ENCODE data around the gene BICC1.
"Not testable (repeated sequence)": the region's sequence is repeated elsewhere in the genome, so short reads cannot be mapped to it uniquely, and the experiment has no call there.

BICC1 gene

DNA sequence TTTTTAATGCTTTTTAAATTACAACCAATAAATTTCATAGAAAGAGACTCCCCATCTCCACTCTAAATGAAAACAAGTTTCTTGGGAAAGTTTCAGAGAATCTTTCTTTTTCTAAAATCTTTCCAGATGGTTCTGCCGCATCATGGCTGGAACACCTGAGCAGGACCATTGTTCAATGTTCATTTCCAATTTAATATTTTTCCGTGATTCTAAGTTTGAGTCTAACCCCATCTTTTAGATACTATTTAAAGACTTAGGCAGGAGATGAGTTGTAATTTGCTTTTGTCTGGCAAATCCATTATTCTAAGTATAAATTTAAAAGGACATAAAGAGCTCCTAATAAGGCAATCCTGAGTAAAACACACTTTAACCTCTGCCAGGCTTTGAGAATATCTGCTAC is 325.2 kb downstream of the BICC1 start:
- DNase-seq, result no peak

DNA sequence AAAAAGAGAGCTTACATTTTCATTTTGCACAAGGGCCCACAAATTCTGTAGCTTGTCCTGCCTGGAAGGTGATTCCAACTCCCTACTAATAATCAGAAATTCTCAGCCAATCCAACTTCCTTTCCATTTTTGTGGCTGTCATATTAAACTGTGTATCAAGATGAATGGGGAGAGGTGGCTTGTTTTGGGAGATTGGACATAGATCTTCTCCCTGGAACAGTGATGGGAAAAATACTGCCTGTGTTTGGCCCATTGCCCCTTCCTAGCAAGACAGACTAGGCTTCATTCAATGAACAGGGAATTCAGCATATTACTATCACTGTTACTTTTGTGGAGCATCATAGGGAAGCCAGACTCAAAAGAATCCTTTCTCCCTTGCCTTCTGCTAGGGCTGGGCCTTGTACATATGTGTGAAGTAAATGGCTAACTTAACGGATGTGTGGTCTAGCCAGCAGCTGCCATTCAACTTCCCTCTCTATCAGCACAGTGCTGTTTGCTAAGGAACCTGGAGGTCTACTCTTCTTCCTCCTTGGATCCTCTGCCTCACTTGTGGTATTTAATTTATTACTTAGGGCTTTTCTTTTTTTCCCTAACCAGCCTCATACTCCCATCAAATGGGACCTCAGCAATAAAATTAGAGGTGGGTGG is 326.0 kb downstream of the BICC1 start:
- DNase-seq, result no peak

DNA sequence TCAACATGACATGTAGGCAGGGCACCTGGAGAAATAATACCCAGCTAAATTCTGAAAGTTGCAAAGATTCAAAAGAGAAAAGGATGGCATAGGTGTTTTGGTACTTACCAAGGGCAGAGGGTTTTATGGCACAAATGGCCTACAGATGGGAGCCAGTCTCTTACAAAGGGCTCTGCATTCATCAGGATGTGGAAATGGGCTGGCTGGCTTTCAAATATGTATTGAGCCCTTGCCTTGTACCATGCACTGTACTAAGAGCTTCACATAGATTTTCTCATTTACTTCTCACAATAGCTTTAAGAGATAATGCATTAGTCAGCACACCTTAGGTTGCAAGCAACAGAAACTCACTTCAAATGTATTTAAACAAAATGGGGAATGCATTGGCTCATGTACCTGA is 327.1 kb downstream of the BICC1 start:
- no peak for DNase-seq

- DNase-seq, result no peak
Measured at GRCh38 chr10:58840840-58841435, 328.3 kb downstream of the BICC1 start.

GRCh38 chr10:58842860-58843376 is 330.2 kb downstream of the BICC1 start:
- no peak for DNase-seq

GRCh38 chr10:58843760-58844159 is 331.1 kb downstream of the BICC1 start:
- no peak for DNase-seq

- no peak for DNase-seq
Measured at GRCh38 chr10:58844680-58845079, 332.0 kb downstream of the BICC1 start.

DNA sequence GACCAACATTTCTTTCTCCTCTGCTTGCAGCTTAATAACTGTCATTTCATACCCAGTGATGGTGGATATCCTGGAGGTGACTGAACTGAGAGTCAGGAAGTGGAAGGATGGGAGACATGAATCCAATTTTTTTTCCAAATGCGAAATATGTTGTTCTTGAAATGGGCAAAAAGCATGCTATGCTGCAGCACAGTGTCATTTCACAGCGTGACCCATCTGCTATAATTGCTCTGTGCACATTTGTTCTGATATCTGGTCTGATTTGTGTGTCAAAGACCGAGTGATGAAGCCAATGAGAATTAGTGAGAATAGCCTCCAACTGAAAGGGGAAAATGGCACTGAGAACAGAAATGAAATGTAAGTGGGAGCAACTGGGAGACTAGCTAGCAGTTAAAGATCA is 334.2 kb downstream of the BICC1 start:
- DNase-seq, result no peak

GRCh38 chr10:58851606-58852005 is 338.9 kb downstream of the BICC1 start:
- no peak for DNase-seq

GRCh38 chr10:58853668-58854067 is 341.0 kb downstream of the BICC1 start:
- DNase-seq, result no peak

DNA sequence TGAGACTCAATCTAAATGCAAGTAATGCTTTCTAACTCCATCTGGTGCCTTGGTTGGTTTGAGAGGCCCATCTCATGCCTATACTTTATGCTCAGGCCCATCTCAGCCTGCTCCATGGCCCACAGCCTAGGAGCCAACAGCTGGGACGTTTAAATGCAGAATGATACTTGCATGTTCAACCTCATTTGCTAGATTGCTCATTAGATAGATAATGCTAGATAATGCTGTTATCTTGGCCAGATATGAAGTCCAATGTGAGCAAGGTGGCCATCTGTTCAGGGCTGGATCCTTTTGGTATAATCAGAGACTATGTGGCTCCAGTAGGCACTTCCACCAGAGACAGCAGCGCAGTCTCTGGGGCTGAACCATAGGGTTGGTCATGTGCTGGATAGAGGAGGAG is 342.1 kb downstream of the BICC1 start:
- DNase-seq, result no peak

- DNase-seq, result no peak
Measured at GRCh38 chr10:58856508-58857240, 344.0 kb downstream of the BICC1 start.

DNA sequence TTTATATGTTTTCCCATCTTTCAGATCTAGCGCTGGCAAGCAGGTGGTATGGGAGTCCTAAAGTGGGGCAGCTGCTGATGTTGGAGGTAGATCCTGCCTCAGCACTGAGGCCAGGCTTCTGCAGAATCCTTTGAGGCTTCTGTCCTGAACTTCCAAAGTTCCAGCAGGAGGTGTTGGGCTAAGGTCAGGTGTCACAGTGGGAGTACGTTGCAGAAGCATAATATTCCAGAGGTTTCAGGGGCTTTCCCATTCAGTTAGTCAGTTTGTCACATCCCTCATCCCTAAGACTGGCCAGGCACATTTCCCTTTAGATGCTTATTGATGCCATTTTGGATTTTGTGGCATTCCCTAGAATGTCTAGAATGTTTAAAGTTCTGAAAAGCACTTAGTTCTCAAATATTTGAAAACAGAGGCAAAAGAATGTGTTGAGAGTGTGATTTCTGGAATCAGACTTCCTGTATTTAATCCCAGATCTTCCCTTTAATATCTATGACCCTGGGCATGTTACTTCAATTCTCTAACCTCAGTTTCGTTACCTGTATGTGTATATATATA is 344.7 kb downstream of the BICC1 start:
- no peak for DNase-seq

DNA sequence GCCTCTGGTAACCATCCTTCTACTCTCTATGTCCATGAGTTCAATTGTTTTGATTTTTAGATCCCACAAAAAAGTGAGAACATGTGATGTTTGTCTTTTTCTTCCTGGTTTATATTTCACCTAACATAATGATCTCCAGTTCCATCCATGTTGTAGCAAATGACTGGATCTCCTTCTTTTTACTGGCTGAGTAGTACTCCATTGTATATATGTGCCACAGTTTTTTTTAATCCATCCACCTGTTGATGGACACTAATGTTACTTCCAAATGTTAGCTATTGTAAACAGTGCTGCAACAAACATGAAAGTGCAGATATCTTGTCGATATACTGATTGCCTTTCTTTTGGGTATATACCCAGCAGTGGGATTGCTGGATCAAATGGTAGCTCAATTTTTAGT is 345.5 kb downstream of the BICC1 start:
- not testable (repeated sequence) for DNase-seq

- DNase-seq, result no peak
Measured at GRCh38 chr10:58859526-58859925, 346.9 kb downstream of the BICC1 start.

DNA sequence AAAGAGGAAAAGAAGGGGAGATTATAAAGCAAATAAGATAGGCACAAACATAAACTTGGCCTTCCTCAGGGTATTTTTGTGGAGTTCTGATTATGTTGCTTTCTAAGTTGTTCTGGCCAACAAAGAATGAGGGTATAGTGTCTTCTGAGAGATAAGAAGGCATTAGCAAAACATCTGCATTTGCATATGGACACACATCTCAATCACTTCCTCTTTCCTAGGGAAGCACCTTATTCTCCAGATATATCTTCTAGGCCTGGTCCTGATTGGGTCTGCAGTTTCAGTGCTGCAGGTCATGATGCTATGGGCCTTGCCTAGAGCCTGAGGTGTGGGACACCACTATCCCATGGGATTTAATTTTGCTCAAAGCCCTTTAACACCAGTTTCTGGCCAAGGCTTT is 355.0 kb downstream of the BICC1 start:
- DNase-seq, result no peak

GRCh38 chr10:58868736-58869435 is 356.2 kb downstream of the BICC1 start:
- no peak for DNase-seq

DNA sequence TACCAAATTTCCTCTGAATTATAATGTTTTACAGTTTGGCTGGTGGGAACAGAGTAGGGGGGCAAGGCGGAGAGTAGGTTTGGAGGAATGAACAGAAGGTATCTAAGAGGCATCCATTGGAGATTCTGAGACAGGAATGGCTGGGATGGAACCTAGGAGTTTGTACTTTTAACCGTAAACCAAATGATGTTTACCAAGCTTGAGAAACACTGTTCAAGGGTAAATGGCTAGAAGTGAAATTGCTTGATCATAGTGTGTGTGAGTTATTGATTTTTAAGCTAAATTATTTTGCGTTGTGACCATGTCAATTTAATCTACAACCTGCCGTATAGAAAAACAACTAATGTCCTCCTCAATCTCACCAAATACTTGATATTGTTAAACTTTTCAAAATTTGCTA is 357.4 kb downstream of the BICC1 start:
- no peak for DNase-seq

DNA sequence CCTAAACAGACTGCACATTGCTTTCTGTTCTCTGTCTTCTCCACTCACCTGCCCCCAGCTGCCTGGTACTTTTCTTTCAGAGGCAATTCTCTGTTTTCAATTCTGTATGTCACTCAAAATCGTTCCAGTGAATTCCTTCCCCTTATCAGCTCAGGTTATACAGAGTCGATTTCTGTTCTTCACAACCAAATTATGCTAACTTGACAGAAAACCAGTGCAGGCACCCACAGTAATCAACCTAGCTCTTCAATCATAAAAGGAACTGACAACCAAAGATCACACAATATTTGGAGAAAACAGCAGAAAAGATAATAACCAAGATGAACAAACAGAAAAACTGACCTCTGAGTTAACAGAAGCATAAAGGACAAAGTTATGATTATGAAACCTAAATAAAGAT is 360.5 kb downstream of the BICC1 start:
- DNase-seq, result no peak
